ENCODE results near the gene PIP4K2B.
"Not testable (repeated sequence)": the region's sequence is repeated elsewhere in the genome, so short reads cannot be mapped to it uniquely, and the experiment has no call there.

PIP4K2B gene

DNA sequence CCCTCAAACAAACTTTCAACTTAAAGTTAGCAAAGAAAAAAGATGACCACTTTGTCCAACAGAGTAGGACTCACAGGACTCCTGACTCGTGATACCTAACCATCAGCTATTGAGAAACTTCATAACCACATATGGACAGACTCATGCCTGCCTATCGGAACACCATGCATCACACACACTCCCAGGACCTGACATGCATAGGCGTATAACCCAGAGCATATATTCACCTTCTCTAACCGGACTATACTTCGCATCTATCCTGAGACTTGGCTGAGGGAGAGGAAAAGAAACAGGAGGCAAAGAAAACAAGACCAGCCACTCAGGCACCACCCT, 2.2 kb downstream of the PIP4K2B start:
- DNase-seq (ENCODE audit: extremely low read depth, insufficient read length), result no peak
- TF ChIP-seq, protein P1, sequence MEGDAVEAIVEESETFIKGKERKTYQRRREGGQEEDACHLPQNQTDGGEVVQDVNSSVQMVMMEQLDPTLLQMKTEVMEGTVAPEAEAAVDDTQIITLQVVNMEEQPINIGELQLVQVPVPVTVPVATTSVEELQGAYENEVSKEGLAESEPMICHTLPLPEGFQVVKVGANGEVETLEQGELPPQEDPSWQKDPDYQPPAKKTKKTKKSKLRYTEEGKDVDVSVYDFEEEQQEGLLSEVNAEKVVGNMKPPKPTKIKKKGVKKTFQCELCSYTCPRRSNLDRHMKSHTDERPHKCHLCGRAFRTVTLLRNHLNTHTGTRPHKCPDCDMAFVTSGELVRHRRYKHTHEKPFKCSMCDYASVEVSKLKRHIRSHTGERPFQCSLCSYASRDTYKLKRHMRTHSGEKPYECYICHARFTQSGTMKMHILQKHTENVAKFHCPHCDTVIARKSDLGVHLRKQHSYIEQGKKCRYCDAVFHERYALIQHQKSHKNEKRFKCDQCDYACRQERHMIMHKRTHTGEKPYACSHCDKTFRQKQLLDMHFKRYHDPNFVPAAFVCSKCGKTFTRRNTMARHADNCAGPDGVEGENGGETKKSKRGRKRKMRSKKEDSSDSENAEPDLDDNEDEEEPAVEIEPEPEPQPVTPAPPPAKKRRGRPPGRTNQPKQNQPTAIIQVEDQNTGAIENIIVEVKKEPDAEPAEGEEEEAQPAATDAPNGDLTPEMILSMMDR (IDR thresholded peaks at IDR 0.05; ENCODE audit: insufficient read depth, low read length, poor library complexity, severe bottlenecking), result no peak
- no peak overlapping the region for H3K4me3 ChIP-seq (replicated peaks; ENCODE audit: low read depth, low read length)
- peaks cover 6% of the 10 kb centered on the region for H3K36me3 ChIP-seq (ENCODE audit: control insufficient read depth, insufficient read depth, low read length)
- no peaks in the 10 kb centered on the region for H3K27me3 ChIP-seq (replicated peaks; ENCODE audit: control insufficient read depth, insufficient read depth, low read length)

- TF ChIP-seq, protein P1 (IDR thresholded peaks at IDR 0.05; ENCODE audit: insufficient read depth, low read length, poor library complexity, severe bottlenecking), result no peak
- no peak for DNase-seq (ENCODE audit: extremely low read depth, insufficient read length)
- Histone ChIP-seq H3K36me3 (ENCODE audit: control insufficient read depth, insufficient read depth, low read length) (peaks cover 4% of the 10 kb centered on the region), H3K27me3 (replicated peaks; ENCODE audit: control insufficient read depth, insufficient read depth, low read length) (no peaks in the 10 kb centered on the region), H3K4me3 (replicated peaks; ENCODE audit: low read depth, low read length) (no peak overlapping the region)
Measured at GRCh38 chr17:38796451-38797157, 2.8 kb downstream of the PIP4K2B start.

GRCh38 chr17:38794221-38794620, 5.1 kb downstream of the PIP4K2B start:
- DNase-seq (ENCODE audit: extremely low read depth, insufficient read length), result no peak

DNA sequence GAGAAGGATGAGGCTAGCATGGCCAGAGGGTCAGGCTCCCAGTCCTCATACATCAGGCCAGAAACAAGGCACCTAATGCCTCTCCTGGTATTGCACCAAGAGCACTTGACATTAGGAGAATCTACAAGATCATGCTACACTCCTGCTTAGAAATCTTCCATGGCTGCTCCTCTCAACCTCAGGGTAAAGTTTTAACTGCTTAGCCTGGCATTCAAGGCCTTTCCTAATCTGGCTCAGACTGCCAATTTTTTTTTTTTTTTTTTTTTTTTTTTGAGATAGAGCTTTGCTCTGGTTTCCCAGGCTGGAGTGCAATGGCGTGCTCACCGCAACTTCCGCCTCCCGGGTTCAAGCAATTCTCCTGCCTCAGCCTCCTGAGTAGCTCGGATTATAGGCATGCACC, 8.2 kb downstream of the PIP4K2B start:
- Histone ChIP-seq H3K4me3 (replicated peaks; ENCODE audit: low read depth, low read length) (no peak overlapping the region), H3K27me3 (replicated peaks; ENCODE audit: control insufficient read depth, insufficient read depth, low read length) (no peaks in the 10 kb centered on the region), H3K36me3 (ENCODE audit: control insufficient read depth, insufficient read depth, low read length) (peaks cover 4% of the 10 kb centered on the region)
- TF ChIP-seq, protein P1 (IDR thresholded peaks at IDR 0.05; ENCODE audit: insufficient read depth, low read length, poor library complexity, severe bottlenecking), result no peak
- no peak for DNase-seq (ENCODE audit: extremely low read depth, insufficient read length)

More at GRCh38 chr17:38794221-38794620, 5.1 kb downstream of the PIP4K2B start:
- no peaks in the 10 kb centered on the region for H3K27me3 ChIP-seq (replicated peaks; ENCODE audit: control insufficient read depth, insufficient read depth, low read length)
- H3K36me3 ChIP-seq (ENCODE audit: control insufficient read depth, insufficient read depth, low read length), result peaks cover 2% of the 10 kb centered on the region; the same call in 1 of the 2 replicates
- TF ChIP-seq, protein P1 (IDR thresholded peaks at IDR 0.05; ENCODE audit: insufficient read depth, low read length, poor library complexity, severe bottlenecking), result no peak
- no peak overlapping the region for H3K4me3 ChIP-seq (replicated peaks; ENCODE audit: low read depth, low read length)

DNA sequence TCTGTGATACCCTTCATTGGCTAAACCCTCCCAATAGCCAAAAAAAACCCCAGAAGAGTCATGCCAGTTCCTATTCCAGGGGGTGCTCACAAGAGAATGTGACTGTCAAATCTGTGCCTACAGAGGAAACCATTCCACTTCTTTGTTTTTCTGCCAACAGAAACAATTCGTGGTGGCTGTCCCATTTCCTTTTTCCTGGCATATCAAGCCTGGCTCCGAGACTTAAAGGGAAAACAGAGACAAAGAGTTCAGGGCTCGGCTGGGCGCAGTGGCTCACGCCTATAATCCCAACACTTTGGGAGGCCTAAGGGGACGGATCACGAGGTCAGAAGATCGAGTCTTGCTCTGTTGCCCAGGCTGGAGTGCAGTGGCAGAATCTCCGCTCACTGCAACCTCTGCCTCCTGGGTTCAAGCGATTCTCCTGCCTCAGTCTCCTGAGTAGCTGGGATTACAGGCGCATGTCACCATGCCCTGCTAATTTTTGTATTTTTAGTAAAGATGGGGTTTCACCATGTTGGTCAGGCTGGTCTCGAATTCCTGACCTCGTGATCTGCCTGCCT, 9.1 kb downstream of the PIP4K2B start:
- not testable (repeated sequence) for H3K36me3 ChIP-seq (ENCODE audit: control insufficient read depth, insufficient read depth, low read length); H3K27me3 ChIP-seq (replicated peaks; ENCODE audit: control insufficient read depth, insufficient read depth, low read length); DNase-seq (ENCODE audit: extremely low read depth, insufficient read length); H3K4me3 ChIP-seq (replicated peaks; ENCODE audit: low read depth, low read length)

DNA sequence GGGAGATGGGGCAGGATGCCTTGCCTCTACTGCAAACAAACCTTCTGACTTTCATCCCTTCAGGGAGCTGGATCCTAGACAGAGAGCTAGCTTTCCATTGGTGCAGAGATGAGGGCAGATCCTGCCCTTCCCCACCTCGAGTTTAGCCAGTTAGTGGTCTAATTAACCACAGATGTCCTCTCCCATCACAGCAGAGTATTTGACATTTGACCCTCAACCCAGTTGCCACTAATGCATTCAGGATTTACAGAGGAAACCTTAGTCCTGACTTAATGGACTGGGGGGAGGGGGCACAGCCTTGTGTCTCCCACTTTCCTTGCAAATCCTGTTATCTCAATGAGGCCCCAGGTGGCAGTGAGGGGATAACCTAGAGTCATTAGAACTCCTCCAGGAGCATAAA, 10.2 kb downstream of the PIP4K2B start:
- no peak for DNase-seq (ENCODE audit: extremely low read depth, insufficient read length)
- TF ChIP-seq, protein P1 (IDR thresholded peaks at IDR 0.05; ENCODE audit: insufficient read depth, low read length, poor library complexity, severe bottlenecking), result no peak

DNA sequence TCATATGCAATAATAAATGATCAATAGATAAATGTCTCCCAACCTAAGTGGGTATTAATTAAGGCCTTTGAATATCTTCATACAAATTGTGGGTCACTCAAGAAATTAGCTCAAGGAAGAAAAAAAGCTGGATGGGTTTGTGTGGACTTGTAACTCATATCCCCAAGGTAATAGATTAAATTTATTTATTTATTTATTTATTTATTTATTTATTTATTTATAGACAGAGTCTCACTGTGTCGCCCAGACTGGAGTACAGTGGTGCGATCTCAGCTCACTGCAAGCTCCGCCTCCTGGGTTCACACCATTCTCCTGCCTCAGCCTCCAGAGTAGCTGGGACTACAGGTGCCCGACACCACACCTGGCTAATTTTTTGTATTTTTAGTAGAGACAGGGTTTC, 11.4 kb downstream of the PIP4K2B start:
- DNase-seq (ENCODE audit: extremely low read depth, insufficient read length); H3K27me3 ChIP-seq (replicated peaks; ENCODE audit: control insufficient read depth, insufficient read depth, low read length): not testable (repeated sequence)

More for the DNA sequence above, 10.2 kb downstream of the PIP4K2B start:
- no peak overlapping the region for H3K4me3 ChIP-seq (replicated peaks; ENCODE audit: low read depth, low read length)
- H3K27me3 ChIP-seq (replicated peaks; ENCODE audit: control insufficient read depth, insufficient read depth, low read length), result no peaks in the 10 kb centered on the region
- H3K36me3 ChIP-seq (ENCODE audit: control insufficient read depth, insufficient read depth, low read length), result peaks cover 10% of the 10 kb centered on the region

More for the DNA sequence above, 11.4 kb downstream of the PIP4K2B start:
- H3K4me3 ChIP-seq (replicated peaks; ENCODE audit: low read depth, low read length), result not testable (repeated sequence)
- peaks cover 18% of the 10 kb centered on the region for H3K36me3 ChIP-seq (ENCODE audit: control insufficient read depth, insufficient read depth, low read length)

Measured in GM06990 (cell line).